ENCODE data around the gene VAV2.

Gene VAV2

DNA sequence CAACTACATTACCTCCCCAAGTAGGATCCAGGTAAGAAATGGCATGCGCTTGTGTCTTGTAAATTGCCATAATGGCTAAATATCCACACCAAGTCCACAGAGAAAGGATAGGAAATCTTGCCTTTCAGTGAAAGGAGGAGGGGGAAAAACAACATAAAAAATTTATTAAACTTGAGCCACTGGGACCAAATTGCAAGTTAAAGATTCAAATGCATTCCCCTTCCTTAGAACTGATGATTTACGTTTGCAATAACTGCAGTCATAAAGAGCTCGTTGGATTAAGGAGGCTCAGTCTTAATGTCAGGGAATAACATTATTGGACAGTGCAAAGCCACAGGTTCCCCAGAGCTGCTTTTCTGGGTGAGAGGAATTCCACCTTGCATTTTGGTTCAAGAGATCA lies 161.4 kb downstream of the VAV2 start:
- no peak for DNase-seq

GRCh38 chr9:133830310-133830709 lies 161.8 kb downstream of the VAV2 start:
- no peak for DNase-seq

DNA sequence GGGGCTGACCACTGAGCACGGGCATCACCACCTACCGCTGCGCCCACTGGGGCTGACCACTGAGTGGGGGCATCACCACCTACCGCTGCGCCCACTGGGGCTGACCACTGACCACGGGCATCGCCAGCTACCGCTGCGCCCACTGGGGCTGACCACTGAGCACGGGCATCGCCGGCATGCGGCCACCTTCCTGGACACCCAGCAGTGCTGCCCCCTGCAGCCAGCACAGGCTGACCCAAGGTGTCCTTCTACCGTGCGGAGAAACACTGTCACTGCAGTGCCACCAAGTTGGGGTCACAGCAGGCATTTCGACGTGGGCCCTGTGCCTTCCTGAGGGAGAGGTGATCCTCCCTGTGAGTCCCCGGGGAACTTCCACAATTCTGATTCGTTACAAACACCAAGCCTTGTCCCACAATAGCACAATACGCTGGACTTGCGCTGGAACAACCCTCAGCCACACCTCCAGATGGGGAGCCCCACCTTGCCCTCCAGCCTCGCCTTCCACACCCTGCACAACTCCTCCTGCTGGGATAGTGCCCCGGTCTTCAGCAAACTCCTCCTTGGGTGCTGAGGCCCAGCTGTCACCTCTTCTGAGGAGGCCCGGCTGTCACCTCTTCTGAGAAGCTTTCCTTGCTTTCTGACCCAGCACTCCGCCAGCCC lies 163.7 kb downstream of the VAV2 start:
- no peak for DNase-seq

DNA sequence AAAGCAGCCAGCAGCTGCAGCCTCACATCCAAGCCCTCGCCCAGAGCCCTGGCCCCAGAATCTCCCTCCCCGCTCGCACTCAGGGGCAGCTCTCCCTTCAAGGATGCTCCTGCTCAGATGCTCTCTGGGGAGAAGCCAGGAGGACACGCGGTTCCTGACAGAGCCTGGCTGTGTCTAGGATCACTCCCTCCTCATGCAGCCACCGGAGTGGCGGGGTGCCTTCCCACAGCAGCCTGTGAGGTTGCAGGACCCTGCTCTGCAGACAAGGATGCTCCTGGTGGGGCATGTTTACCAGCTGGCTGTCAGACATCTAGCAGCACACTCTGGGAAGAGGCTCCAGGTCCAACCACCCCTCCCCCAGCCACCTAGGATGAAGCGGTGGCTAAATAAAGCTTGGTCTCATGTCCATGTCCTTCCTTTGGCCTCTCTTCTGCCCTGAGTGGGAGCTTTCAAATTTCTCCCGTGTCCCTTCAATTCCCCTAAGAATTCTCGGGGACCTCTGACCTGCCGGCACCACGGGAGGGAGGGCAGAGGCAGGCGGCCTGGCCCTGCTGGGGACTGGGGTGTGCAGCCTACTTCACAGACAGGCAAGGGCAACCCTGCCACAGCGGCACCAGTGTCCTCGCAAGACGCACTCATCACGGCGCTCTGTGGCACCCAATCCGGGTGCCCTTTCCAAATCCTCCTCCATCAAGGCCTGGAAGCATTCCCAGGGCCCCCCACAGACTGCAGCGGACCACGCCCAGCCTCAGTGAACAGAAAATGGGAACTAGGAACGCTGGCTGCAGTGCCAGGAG lies 165.6 kb downstream of the VAV2 start:
- DNase-seq = no peak

GRCh38 chr9:133825555-133826218 lies 166.4 kb downstream of the VAV2 start:
- DNase-seq = no peak

- DNase-seq = no peak
These were observed 167.3 kb downstream of the VAV2 start for GRCh38 chr9:133824802-133825186.

DNA sequence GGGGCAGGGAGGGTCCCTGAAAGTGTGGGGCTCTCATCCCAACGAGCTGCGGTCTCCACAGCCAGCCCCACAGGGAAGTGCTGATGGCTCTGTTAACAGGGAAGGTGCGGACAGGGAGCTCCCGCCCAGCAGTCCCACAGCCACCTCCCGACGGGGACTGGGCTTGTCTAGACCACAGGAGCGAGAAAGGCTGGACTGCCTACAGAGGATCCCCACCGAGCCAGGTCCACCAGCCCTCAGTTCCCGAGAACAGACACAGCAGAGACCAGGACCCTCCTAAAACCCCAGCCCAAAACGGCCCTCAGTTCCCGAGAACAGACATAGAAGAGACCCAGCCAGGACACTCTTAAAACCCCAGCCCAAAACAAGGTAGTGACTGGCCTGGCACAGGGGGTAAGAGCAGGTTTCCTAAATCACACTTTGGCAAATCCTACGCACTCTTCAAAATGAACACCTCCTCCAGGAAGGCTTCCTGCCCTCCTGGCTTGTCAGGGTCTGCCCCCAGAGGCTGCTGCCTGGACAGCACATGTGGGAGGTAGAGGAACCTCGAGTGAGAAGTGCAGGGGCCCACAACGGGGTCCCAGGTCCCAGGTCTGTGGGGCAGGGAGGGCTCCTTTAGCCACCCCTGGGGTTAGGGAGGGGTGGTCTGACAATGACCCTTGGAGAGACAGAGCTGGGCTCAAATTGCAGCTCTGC lies 167.9 kb downstream of the VAV2 start:
- DNase-seq = no peak

- no peak for DNase-seq
These were observed 168.7 kb downstream of the VAV2 start for GRCh38 chr9:133823189-133824105.

DNA sequence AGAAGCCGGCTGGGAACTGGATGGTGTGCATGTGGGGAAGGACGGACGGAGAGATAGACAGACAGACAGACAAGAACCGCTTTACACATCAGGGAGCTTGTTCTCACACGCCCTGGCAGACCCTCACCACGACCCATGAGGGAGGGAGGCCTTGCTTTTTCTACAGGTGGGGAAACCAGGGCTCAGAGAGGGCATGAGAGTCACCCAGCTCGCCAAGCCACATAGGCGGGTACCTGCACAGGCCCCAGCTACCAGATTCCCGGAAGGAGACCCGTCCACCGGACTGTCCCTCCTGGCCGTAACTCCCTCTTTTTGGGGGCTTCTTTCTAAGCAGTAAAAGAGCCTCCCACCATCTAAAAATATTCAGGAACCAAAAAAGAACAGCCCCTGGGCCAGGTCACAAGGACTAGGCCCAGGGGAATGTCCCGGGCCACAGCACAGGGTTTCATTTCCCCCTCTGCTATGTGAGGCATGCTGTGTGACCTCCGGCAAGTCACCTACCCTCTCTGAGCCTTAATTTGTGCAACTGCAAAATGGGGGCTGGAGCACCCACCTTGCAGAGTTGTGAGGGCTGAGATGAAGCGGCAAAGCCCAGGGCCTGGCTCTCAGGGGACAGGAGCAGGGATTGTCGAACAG lies 169.6 kb downstream of the VAV2 start:
- DNase-seq = no peak

- DNase-seq = no peak
These were observed 170.3 kb downstream of the VAV2 start for GRCh38 chr9:133821601-133822429.

DNA sequence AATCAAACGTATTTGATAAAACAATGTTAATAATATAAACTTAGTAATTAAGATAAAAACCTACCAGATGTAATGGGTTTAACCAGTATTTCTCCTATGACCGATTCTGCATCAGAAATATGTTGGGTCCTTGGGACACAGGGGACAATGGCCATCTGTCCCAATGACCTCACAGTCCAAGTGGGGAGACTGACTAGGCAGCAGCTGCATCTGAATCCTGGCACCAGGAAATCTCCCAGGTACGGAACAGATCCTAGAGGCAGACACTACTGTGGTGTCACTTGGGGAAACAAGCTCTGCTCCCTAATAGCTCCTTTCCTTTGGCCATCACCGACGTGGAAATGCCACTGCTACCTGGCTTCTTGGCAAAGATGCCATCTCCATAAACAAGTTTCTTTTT lies 172.2 kb downstream of the VAV2 start:
- DNase-seq = no peak

DNA sequence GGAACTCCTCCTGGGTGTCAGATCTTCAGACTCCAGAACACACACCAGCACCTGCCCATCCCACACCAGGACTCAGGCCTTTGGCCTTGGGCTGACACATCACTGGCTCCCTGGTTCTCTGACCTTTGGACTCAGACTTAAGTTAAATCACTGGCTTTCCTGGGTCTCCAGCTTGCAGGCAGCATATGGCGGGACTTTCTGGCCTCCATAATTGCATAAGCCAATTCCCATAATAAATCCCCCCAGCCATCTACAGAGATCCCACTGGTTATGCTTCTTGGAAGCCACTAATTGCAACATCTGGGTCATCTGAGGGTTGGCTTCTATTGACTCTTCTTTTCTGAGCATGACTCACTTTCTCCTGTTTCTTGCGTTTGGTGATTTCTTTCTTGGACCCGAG lies 173.7 kb downstream of the VAV2 start:
- no peak for DNase-seq

GRCh38 chr9:133815781-133816180 lies 176.3 kb downstream of the VAV2 start:
- no peak for DNase-seq

- DNase-seq = no peak
These were observed 177.4 kb downstream of the VAV2 start for GRCh38 chr9:133814586-133815208.

DNA sequence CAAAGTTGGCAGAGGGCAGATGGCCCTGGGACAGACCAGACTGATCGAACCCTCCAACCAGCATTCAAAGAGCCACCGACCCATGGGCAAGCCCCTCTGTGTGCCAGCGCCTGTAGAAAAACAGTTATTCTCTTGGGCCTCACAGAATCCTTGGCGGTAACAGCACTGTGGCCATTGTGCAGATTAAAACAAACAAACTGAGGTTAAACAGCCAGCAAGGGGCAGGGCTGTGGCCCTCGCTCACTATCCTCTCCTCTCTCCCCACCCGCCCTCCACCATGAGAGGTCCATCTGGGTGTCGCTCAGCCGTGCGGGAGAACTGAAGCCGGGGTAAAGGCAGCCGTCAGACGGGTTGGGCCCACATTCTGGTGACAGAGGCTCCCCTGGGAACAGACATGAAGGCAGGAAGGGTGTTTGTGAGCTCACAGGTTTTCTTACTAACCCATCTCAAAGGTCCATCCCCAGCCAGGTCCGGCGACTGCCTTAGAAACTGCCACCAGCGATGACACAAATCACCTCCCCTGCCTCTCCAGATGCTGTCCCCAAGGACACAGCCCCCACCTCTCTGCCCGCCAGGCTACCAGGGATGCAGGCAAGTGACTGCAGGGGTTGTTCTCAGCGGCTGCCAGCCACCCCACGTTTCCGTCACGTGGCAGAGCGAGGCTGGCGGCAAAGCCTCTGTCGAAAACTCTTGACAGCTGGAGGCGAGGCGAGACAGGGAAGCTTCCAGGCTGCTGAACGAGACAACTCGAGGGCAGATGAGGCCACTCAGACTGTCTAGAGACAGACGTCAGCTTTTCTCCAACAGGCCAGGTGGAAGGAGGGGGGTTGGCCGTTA lies 178.2 kb downstream of the VAV2 start:
- DNase-seq = no peak

DNA sequence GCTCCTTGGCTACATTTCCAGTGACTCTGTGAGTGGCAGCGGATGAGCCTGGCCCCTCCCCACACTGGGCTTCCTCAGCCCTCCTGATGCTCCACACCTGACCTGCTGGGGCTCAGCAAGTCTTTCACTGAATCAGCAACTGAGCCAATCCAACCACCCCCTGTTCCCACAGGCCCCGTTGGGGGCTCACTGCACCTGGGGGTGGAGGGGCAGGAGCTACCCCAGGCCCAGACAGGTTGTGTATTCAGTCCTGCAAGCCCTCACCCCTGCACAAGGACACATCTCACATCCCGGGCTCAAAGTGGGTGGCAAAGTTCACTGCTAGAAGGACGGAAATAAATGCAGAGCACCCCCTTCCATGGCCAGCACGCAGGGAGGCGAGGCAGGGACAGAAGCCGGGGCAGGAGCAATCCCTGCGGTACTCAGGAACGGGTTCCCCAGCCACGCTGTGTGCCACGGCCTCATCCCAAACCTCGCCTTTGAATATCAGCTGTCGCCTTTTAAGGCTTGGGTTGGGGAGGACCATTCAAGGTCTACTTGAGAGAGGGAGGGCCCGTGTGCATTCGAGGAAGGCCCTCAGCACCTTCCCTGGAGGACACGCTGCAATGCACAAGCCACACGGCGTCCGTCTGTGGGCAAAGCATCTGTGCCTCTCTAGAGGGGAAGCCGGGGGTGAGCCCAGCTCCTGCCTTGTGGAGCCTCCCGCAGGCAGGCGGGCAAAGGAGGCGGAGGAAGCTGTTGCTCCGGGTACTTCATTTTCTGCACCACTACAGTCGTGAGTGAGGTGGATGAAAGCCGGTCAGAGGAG lies 179.0 kb downstream of the VAV2 start:
- DNase-seq = no peak

- DNase-seq = no peak
These were observed 179.9 kb downstream of the VAV2 start for GRCh38 chr9:133812077-133812868.

- no peak for DNase-seq
These were observed 180.7 kb downstream of the VAV2 start for GRCh38 chr9:133811471-133811870.

Measured in activated CD4-positive, alpha-beta T cell treated with anti-CD3 and anti-CD28 coated beads, Interleukin-2, Interleukin-6, amounts not matched to agents 100 ng/mL and 50 ng/mL, durations not matched to agents 16 hours and 8 hours (primary cell).